Esophagus squamous epithelium (tissue), 4 donors: Measurements from ENCODE around the gene HOXA7.

Experiments used
- CTCF ChIP-seq, 6 experiments: fragments of 450-650 bp in 4 of 6; fragments of 200-600 bp in 2 of 6; sonication (generic) in 2 of 6; IDR thresholded peaks; one replicate each; pipeline ENCODE4 v1.5.1; 2016 to 2019; ENCODE audit warnings: antibody characterized with exemption in 6 of 6, mild to moderate bottlenecking in 4 of 6, moderate library complexity in 4 of 6
- POLR2A ChIP-seq, 4 donors: fragments of 450-650 bp; IDR thresholded peaks; one replicate each; pipeline ENCODE4 v1.6.1; 2017; ENCODE audit warnings: antibody characterized with exemption in 4 of 4, mild to moderate bottlenecking in 4 of 4, moderate library complexity in 3 of 4

- TF ChIP-seq POLR2A (IDR thresholded peaks at IDR 0.05), result no peak
- no peak for TF ChIP-seq CTCF (IDR thresholded peaks at IDR 0.05)
Measured at GRCh38 chr7:27128034-27128433, 28.4 kb downstream of the HOXA7 start.
